RWPE1 (cell line): ENCODE results near the gene MPIG6B.

Experiments
- CTCF ChIA-PET: fragments of 350-600 bp; sonication (Branson Sonifier 250); formaldehyde crosslinking; extraction: SDS; loops from one replicate; lab custom pipeline; 2021; lab: Yijun Ruan, JAX
- POLR2A ChIA-PET: fragments of 400-600 bp; formaldehyde crosslinking; extraction: SDS; loops from one replicate; lab custom pipeline; 2020; ENCODE audit warnings: antibody characterized with exemption; ENCODE audit not compliant: low non-redundant PET; lab: Yijun Ruan, JAX
- DNase-seq: peaks from one replicate; pipeline ENCODE4 v3.0.0; 2012; ENCODE audit warnings: low spot score
- H3K27ac ChIP-seq: fragments of 450-650 bp; 2 replicates; pipeline ENCODE4 v1.5.1; 2017
- CTCF ChIP-seq: fragments of 450-650 bp; conservative IDR thresholded peaks from 2 replicates; pipeline ENCODE4 v1.5.1; 2017; ENCODE audit warnings: low read depth, mild to moderate bottlenecking

The MPIG6B gene

GRCh38 chr6:31762356-31762755, 39.2 kb downstream of the MPIG6B start, which contains the start of gene SAPCD1:
TSS of gene SAPCD1 (plus strand) at chr6:31762656. CDS start at chr6:31763055, 399 bp downstream.
- peak within 1 kb of the TSS; percentile 66 for H3K27ac ChIP-seq
- DNase-seq: no peak
- CTCF ChIA-PET: no interaction called here
- TF ChIP-seq CTCF: no peak
- POLR2A ChIA-PET: no interaction called here

- TF ChIP-seq CTCF: no peak
- POLR2A ChIA-PET: no interaction called here
- H3K27ac ChIP-seq: peak overlapping the region; percentile 66
- CTCF ChIA-PET: no interaction called here
- DNase-seq: no peak
Measured at GRCh38 chr6:31762878-31763618, 39.9 kb downstream of the MPIG6B start.

GRCh38 chr6:31763619-31763940, 40.4 kb downstream of the MPIG6B start:
- no peak for TF ChIP-seq CTCF
- H3K27ac ChIP-seq: peak overlapping the region; percentile 66
- peak; percentile 58 for DNase-seq
- CTCF ChIA-PET: no interaction called here
- POLR2A ChIA-PET: no interaction called here

GRCh38 chr6:31764198-31764597, 41.0 kb downstream of the MPIG6B start:
- CTCF ChIA-PET: no interaction called here
- no peak for DNase-seq
- H3K27ac ChIP-seq: peak overlapping the region; percentile 66
- TF ChIP-seq CTCF: no peak
- POLR2A ChIA-PET: no interaction called here

- POLR2A ChIA-PET: no interaction called here
- H3K27ac ChIP-seq: no peak overlapping the region
- no peak for DNase-seq
- no peak for TF ChIP-seq CTCF
- CTCF ChIA-PET: interaction anchor here (0.6 kb wide), 1 partner anchor 185 kb away, joined by 3 read pairs; no protein-coding TSS in a partner anchor
Measured at GRCh38 chr6:31765559-31765909, 42.4 kb downstream of the MPIG6B start.

GRCh38 chr6:31765910-31766794, 43.0 kb downstream of the MPIG6B start:
- no peak overlapping the region for H3K27ac ChIP-seq
- ChIA-PET POLR2A (no interaction called here), CTCF (no interaction called here)
- no peak for TF ChIP-seq CTCF
- DNase-seq: no peak
